Hepatocyte (in vitro differentiated cells): Measurements from ENCODE around the gene TPBGL.

Experiments
- CTCF ChIP-seq: fragments of 200-600 bp; sonication (generic); IDR thresholded peaks from 2 replicates; pipeline ENCODE4 v1.5.1; 2016; ENCODE audit warnings: antibody characterized with exemption, mild to moderate bottlenecking; ENCODE audit not compliant: poor library complexity
- EZH2 ChIP-seq: fragments of 200-600 bp; sonication (generic); IDR thresholded peaks from 2 replicates; pipeline ENCODE4 v1.6.1; 2016; ENCODE audit warnings: antibody characterized with exemption, mild to moderate bottlenecking, borderline replicate concordance
- EZH2phosphoT487 ChIP-seq: fragments of 200-600 bp; sonication (generic); IDR thresholded peaks from one replicate; pipeline ENCODE4 v1.6.1; 2018; ENCODE audit warnings: antibody characterized with exemption, mild to moderate bottlenecking, low read depth, moderate library complexity; ENCODE audit not compliant: unreplicated experiment, severe bottlenecking

GRCh38 chr11:75286826-75287465 is 46.4 kb downstream of the TPBGL start:
- TF ChIP-seq CTCF = no peak
- TF ChIP-seq EZH2phosphoT487 = no peak
- no peak for TF ChIP-seq EZH2
